Upper lobe of left lung (tissue), 6 donors: ENCODE data around the gene CLSTN2. TPM values are rescaled to one million over a fixed set of nuclear protein-coding genes. Genes with fewer than 3 reads are reported as not detected.
A peak's percentile ranks its signal among the peaks of the same experiment; 100 is the strongest.

Experiments
- ATAC-seq, 2 donors: fragments of 200-7000 bp; cut with Tn5 transposase; one replicate each; pipeline ENCODE4 v1.9.1; 2022; ENCODE audit warnings: mild to moderate bottlenecking in 2 of 2, moderate library complexity in 2 of 2; ENCODE audit not compliant: low FRiP score in 2 of 2
- DNase-seq, 2 donors: peaks; one replicate each; pipeline ENCODE4 v3.0.0-alpha.2; 2019 to 2020
- H3K27ac ChIP-seq, 4 donors: fragments of 200-600 bp; sonication (generic); one replicate each; pipeline ENCODE4 v1.5.1; 2016 to 2019
- H3K27me3 ChIP-seq, 4 donors: fragments of 200-600 bp; sonication (generic); one replicate each; pipeline ENCODE4 v1.5.1; 2017 to 2019
- H3K36me3 ChIP-seq, 4 donors: fragments of 200-600 bp; sonication (generic); one replicate each; pipeline ENCODE4 v1.5.1; 2016 to 2019
- H3K4me1 ChIP-seq, 4 donors: fragments of 200-600 bp; sonication (generic); one replicate each; pipeline ENCODE4 v1.5.1; 2018 to 2019
- H3K4me3 ChIP-seq, 4 donors: fragments of 200-600 bp; sonication (generic); one replicate each; pipeline ENCODE4 v1.5.1; 2017 to 2019; ENCODE audit warnings: mild to moderate bottlenecking in 2 of 4, moderate library complexity in 1 of 4
- H3K9me3 ChIP-seq, 4 donors: fragments of 200-600 bp; sonication (generic); one replicate each; pipeline ENCODE4 v1.5.1; 2018 to 2019
- CTCF ChIP-seq, 6 experiments: fragments of 450-650 bp in 4 of 6; fragments of 200-600 bp in 2 of 6; sonication (generic) in 2 of 6; IDR thresholded peaks; one replicate each; pipeline ENCODE4 v1.5.1; 2016 to 2019; ENCODE audit warnings: antibody characterized with exemption in 6 of 6
- EP300 ChIP-seq, 4 donors: sonication (generic); formaldehyde crosslinking; IDR thresholded peaks; one replicate each; pipeline ENCODE4 v1.5.1; 2017; ENCODE audit warnings: antibody characterized with exemption in 4 of 4, control low read depth in 2 of 4
- POLR2A ChIP-seq, 4 donors: fragments of 450-650 bp; IDR thresholded peaks; one replicate each; pipeline ENCODE4 v1.5.1; 2016 to 2017; ENCODE audit warnings: antibody characterized with exemption in 4 of 4, mild to moderate bottlenecking in 2 of 4
- POLR2AphosphoS5 ChIP-seq, 2 donors: sonication (generic); formaldehyde crosslinking; IDR thresholded peaks; one replicate each; pipeline ENCODE4 v1.5.1; 2017; ENCODE audit warnings: antibody characterized with exemption in 2 of 2
- WGBS, 2 donors: methylation state at CpG; one replicate each; pipeline ENCODE4 v1.1.5; 2017 to 2018; 5-methylcytosine and 5-hydroxymethylcytosine counted together
- total RNA-seq, 6 donors: library from RNA; depleted of rRNA in 4 of 6; stranded (reverse); fragments of >200 nt in 4 of 6; gene quantifications; one replicate each; pipeline versions ENCODE4 v1.1.0 to v1.2.1, GENCODE V29; 2016 to 2021
- donor health status: DM: no; HTN: no; CAD: no; lungs with moderate emphysema.
- donor health status: DM: no; HTN: yes; CAD: no; lungs with severe emphysema.

Gene CLSTN2
- total RNA-seq, 6 donors from 2014 or later = 1.0 to 4.3 (median 1.6) TPM

- no peak overlapping the region for H3K4me3 ChIP-seq
- H3K4me1 ChIP-seq = no peaks in the 10 kb centered on the region
- H3K27ac ChIP-seq = no peak overlapping the region
- DNase-seq = no peak
- 27 to 56% methylated on average over 1 of the region's 1 CpG for WGBS, 2 donors
- no peak for ATAC-seq
- no peaks in the 10 kb centered on the region for H3K27me3 ChIP-seq
- H3K9me3 ChIP-seq = no peaks in the 10 kb centered on the region
- no peaks in the 10 kb centered on the region for H3K36me3 ChIP-seq
- TF ChIP-seq POLR2A (IDR thresholded peaks at IDR 0.05) (no peak), POLR2AphosphoS5 (IDR thresholded peaks at IDR 0.05) (no peak), EP300 (IDR thresholded peaks at IDR 0.05) (no peak), CTCF (IDR thresholded peaks at IDR 0.05) (no peak)
These were observed 353.6 kb downstream of the CLSTN2 start for GRCh38 chr3:140288595-140288994.

- DNase-seq (no peak), ATAC-seq (no peak)
- H3K9me3 ChIP-seq = no peaks in the 10 kb centered on the region
- H3K4me1 ChIP-seq = no peaks in the 10 kb centered on the region
- no peaks in the 10 kb centered on the region for H3K27me3 ChIP-seq
- no peak overlapping the region for H3K27ac ChIP-seq
- TF ChIP-seq POLR2AphosphoS5 (IDR thresholded peaks at IDR 0.05) (no peak), EP300 (IDR thresholded peaks at IDR 0.05) (no peak), POLR2A (IDR thresholded peaks at IDR 0.05) (no peak), CTCF (IDR thresholded peaks at IDR 0.05) (no peak)
- WGBS, 2 donors = 40 to 59% methylated on average over 2 of the region's 2 CpGs
- no peak overlapping the region for H3K4me3 ChIP-seq
- H3K36me3 ChIP-seq = no peaks in the 10 kb centered on the region
These were observed 355.1 kb downstream of the CLSTN2 start for GRCh38 chr3:140290105-140290504.

- WGBS, 2 donors = 73 to 85% methylated on average over 2 of the region's 2 CpGs
- no peak overlapping the region for H3K27ac ChIP-seq
- DNase-seq = no peak
- H3K9me3 ChIP-seq = no peaks in the 10 kb centered on the region
- no peaks in the 10 kb centered on the region for H3K4me1 ChIP-seq
- peak in 1 of 2 donors; percentile 62 for ATAC-seq
- H3K4me3 ChIP-seq = no peak overlapping the region
- H3K27me3 ChIP-seq = no peaks in the 10 kb centered on the region
- TF ChIP-seq EP300 (IDR thresholded peaks at IDR 0.05) (no peak), POLR2A (IDR thresholded peaks at IDR 0.05) (no peak)
- H3K36me3 ChIP-seq = no peaks in the 10 kb centered on the region
These were observed 357.2 kb downstream of the CLSTN2 start for GRCh38 chr3:140292170-140292569.

- H3K36me3 ChIP-seq = no peaks in the 10 kb centered on the region
- no peak overlapping the region for H3K4me3 ChIP-seq
- TF ChIP-seq CTCF (IDR thresholded peaks at IDR 0.05) (no peak), POLR2A (IDR thresholded peaks at IDR 0.05) (no peak), EP300 (IDR thresholded peaks at IDR 0.05) (no peak), POLR2AphosphoS5 (IDR thresholded peaks at IDR 0.05) (no peak)
- H3K27ac ChIP-seq = no peak overlapping the region
- DNase-seq (no peak), ATAC-seq (peak in 1 of 2 donors; percentile 81)
- 65 to 81% methylated on average over 4 of the region's 4 CpGs for WGBS, 2 donors
- H3K4me1 ChIP-seq = no peaks in the 10 kb centered on the region
- no peaks in the 10 kb centered on the region for H3K9me3 ChIP-seq
- H3K27me3 ChIP-seq = no peaks in the 10 kb centered on the region
These were observed 357.7 kb downstream of the CLSTN2 start for GRCh38 chr3:140292684-140293083.

- Histone ChIP-seq H3K27ac (no peak overlapping the region), H3K9me3 (no peaks in the 10 kb centered on the region), H3K36me3 (no peaks in the 10 kb centered on the region), H3K4me1 (no peaks in the 10 kb centered on the region), H3K4me3 (no peak overlapping the region), H3K27me3 (no peaks in the 10 kb centered on the region)
- TF ChIP-seq CTCF (IDR thresholded peaks at IDR 0.05) (no peak), POLR2AphosphoS5 (IDR thresholded peaks at IDR 0.05) (no peak), EP300 (IDR thresholded peaks at IDR 0.05) (no peak), POLR2A (IDR thresholded peaks at IDR 0.05) (no peak)
- WGBS, 2 donors = 81 to 87% methylated on average over 2 of the region's 2 CpGs
- DNase-seq (no peak), ATAC-seq (no peak)
These were observed 359.1 kb downstream of the CLSTN2 start for GRCh38 chr3:140294058-140294457.
